ENCODE measurements around the gene RRP36. TPM values are rescaled to one million over a fixed set of nuclear protein-coding genes. Genes with fewer than 3 reads are reported as not detected.

The RRP36 gene
- total and polyA plus RNA-seq, 12 donors: 19.4 to 43.6 (median 25.6) TPM

GRCh38 chr6:43020847-43021246, 576 bp upstream of the RRP36 start:
- TF ChIP-seq CTCF (IDR thresholded peaks at IDR 0.05): no peak
- ATAC-seq: peak in 3 of 8 donors; percentile 1 to 11 (median 2)
- intact Hi-C loops (cut with DNase I): loop anchor here in 1 of 10 donors (5.0 kb wide), 1 partner anchor 36 kb away; the partner anchor contains the start of genes KLC4 and MRPL2
- 51 to 57% methylated on average over 5 of the region's 5 CpGs for WGBS, 2 donors
- Histone ChIP-seq H3K4me3 (peak overlapping the region in 9 of 10 donors; percentile 86 to 99 (median 95)), H3K9me3 (no peaks in the 10 kb centered on the region), H3K4me1 (peaks cover 10 to 73% (median 51%) of the 10 kb centered on the region in 9 donors), H3K27me3 (no peaks in the 10 kb centered on the region), H3K27ac (peak overlapping the region; percentile 64 to 97 (median 90)), H3K36me3 (peaks cover 0 to 70% (median 28%) of the 10 kb centered on the region in 9 donors)
- DNase-seq: no peak

GRCh38 chr6:43024436-43024835, 3.0 kb downstream of the RRP36 start:
- Histone ChIP-seq H3K27me3 (no peaks in the 10 kb centered on the region), H3K27ac (no peak overlapping the region), H3K4me1 (peaks cover 5 to 41% (median 30%) of the 10 kb centered on the region in 9 donors), H3K36me3 (peaks cover 0 to 81% (median 48%) of the 10 kb centered on the region in 9 donors), H3K4me3 (no peak overlapping the region), H3K9me3 (no peaks in the 10 kb centered on the region)
- intact Hi-C loops (cut with DNase I): loop anchor here in 1 of 10 donors (5.0 kb wide), 1 partner anchor 33 kb away; the partner anchor contains the start of genes KLC4 and MRPL2
- no peak for DNase-seq
- 83 to 88% methylated on average over 2 of the region's 2 CpGs for WGBS, 2 donors
- no peak for ATAC-seq
- TF ChIP-seq CTCF (IDR thresholded peaks at IDR 0.05): no peak

GRCh38 chr6:43026365-43026764, 4.9 kb downstream of the RRP36 start:
- DNase-seq: no peak
- no peak overlapping the region for H3K27ac ChIP-seq
- H3K4me1 ChIP-seq: peaks cover 5 to 30% (median 19%) of the 10 kb centered on the region in 9 donors
- WGBS, 2 donors: 91 to 92% methylated on average over 5 of the region's 5 CpGs
- no peak overlapping the region for H3K4me3 ChIP-seq
- ATAC-seq: no peak
- TF ChIP-seq CTCF (IDR thresholded peaks at IDR 0.05): no peak
- no peaks in the 10 kb centered on the region for H3K27me3 ChIP-seq
- intact Hi-C loops (cut with DNase I): no loop called here
- H3K36me3 ChIP-seq: peaks cover 0 to 86% (median 52%) of the 10 kb centered on the region in 9 donors
- no peaks in the 10 kb centered on the region for H3K9me3 ChIP-seq

GRCh38 chr6:43029120-43029519, 7.7 kb downstream of the RRP36 start:
- no peak for DNase-seq
- no peak for TF ChIP-seq CTCF (IDR thresholded peaks at IDR 0.05)
- no peak for ATAC-seq
- Histone ChIP-seq H3K9me3 (no peaks in the 10 kb centered on the region), H3K4me1 (peaks cover 0 to 7% (median 2%) of the 10 kb centered on the region in 9 donors), H3K27me3 (no peaks in the 10 kb centered on the region), H3K4me3 (no peak overlapping the region), H3K27ac (no peak overlapping the region), H3K36me3 (peaks cover 0 to 100% (median 56%) of the 10 kb centered on the region in 9 donors)
- 84 to 90% methylated on average over 9 of the region's 9 CpGs for WGBS, 2 donors
- intact Hi-C loops (cut with DNase I): no loop called here
